IMR-90 (cell line): ENCODE results near the gene NEK6. TPM values are rescaled to one million over a fixed set of nuclear protein-coding genes. Genes with fewer than 3 reads are reported as not detected.

Experiments
- ATAC-seq: fragments of 200-7000 bp; cut with Tn5 transposase; 2 replicates; pipeline ENCODE4 v1.9.1; 2020; ENCODE audit warnings: low read depth, mild to moderate bottlenecking, moderate library complexity
- BruUV-seq: library from RNA; stranded (reverse); fragments of 400-500 nt; replicated peaks from 2 replicates; lab custom pipeline; 2021; lab: Mats Ljungman, UMichigan
- CTCF ChIA-PET: fragments of 300-600 bp; formaldehyde crosslinking; extraction: SDS; loops from one replicate; lab custom pipeline; 2021; ENCODE audit warnings: antibody characterized with exemption; lab: Yijun Ruan, JAX
- POLR2A ChIA-PET: fragments of 300-600 bp; sonication (Branson Sonifier 250); formaldehyde crosslinking; loops from one replicate; lab custom pipeline; 2022; ENCODE audit warnings: antibody characterized with exemption; ENCODE audit not compliant: unreplicated experiment; lab: Charles Lee
- DNase-seq: peaks from one replicate; pipeline ENCODE4 v3.0.0; 2013
- H2AFZ ChIP-seq: replicated peaks from 2 replicates; pipeline ENCODE3; 2013; ENCODE audit warnings: low read length, mild to moderate bottlenecking; ENCODE audit not compliant: poor library complexity
- H2AK5ac ChIP-seq: 2 replicates; pipeline ENCODE4 v1.6.1; 2013; ENCODE audit warnings: low read depth, low read length, inconsistent platforms
- H2AK9ac ChIP-seq: replicated peaks from 2 replicates; pipeline ENCODE3; 2013; ENCODE audit warnings: mild to moderate bottlenecking, low read depth, low read length, moderate library complexity; ENCODE audit not compliant: poor library complexity
- H2BK120ac ChIP-seq: 2 replicates; pipeline ENCODE4 v1.6.1; 2013; ENCODE audit warnings: low read depth, low read length, inconsistent platforms
- H2BK15ac ChIP-seq: 3 replicates; pipeline ENCODE4 v1.6.1; 2013; ENCODE audit warnings: low read depth, low read length, inconsistent platforms
- H2BK20ac ChIP-seq: 2 replicates; pipeline ENCODE4 v1.6.1; 2013; ENCODE audit warnings: low read depth, mild to moderate bottlenecking, inconsistent platforms, low read length, moderate library complexity
- H2BK5ac ChIP-seq: 2 replicates; pipeline ENCODE4 v1.6.1; 2013; ENCODE audit warnings: mild to moderate bottlenecking, low read depth, low read length, inconsistent platforms; ENCODE audit not compliant: poor library complexity, severe bottlenecking
- H3K14ac ChIP-seq: replicated peaks from 2 replicates; pipeline ENCODE4 v1.6.1; 2013; ENCODE audit warnings: low read depth, low read length, inconsistent platforms
- H3K18ac ChIP-seq: 2 replicates; pipeline ENCODE4 v1.6.1; 2013; ENCODE audit warnings: low read depth, low read length, control low read depth
- H3K23ac ChIP-seq: 2 replicates; pipeline ENCODE4 v1.6.1; 2013; ENCODE audit warnings: low read depth, low read length, inconsistent platforms
- H3K27ac ChIP-seq: 2 replicates; pipeline ENCODE4 v1.5.1; 2013; ENCODE audit warnings: mild to moderate bottlenecking, control low read depth, low read length; ENCODE audit not compliant: insufficient read depth
- H3K27me3 ChIP-seq: 2 replicates; pipeline ENCODE4 v1.6.1; 2013; ENCODE audit warnings: low read length; ENCODE audit not compliant: control insufficient read depth, insufficient read depth
- H3K36me3 ChIP-seq: 2 replicates; pipeline ENCODE4 v1.6.1; 2013; ENCODE audit warnings: low read length, mixed read lengths; ENCODE audit not compliant: control insufficient read depth, insufficient read depth
- H3K4ac ChIP-seq: 2 replicates; pipeline ENCODE4 v1.6.1; 2013; ENCODE audit warnings: low read depth, low read length, inconsistent platforms
- H3K4me1 ChIP-seq: 2 replicates; pipeline ENCODE4 v1.6.1; 2013; ENCODE audit warnings: low read length, mixed read lengths; ENCODE audit not compliant: control insufficient read depth, insufficient read depth
- H3K4me2 ChIP-seq: 2 replicates; pipeline ENCODE4 v1.6.1; 2013; ENCODE audit warnings: low read depth, mild to moderate bottlenecking, control low read depth, low read length, moderate library complexity
- H3K4me3 ChIP-seq: 2 replicates; pipeline ENCODE4 v1.5.1; 2013; ENCODE audit warnings: low read depth, mild to moderate bottlenecking, control low read depth, low read length, moderate library complexity; ENCODE audit not compliant: insufficient read depth
- H3K56ac ChIP-seq: 2 replicates; pipeline ENCODE4 v1.6.1; 2013; ENCODE audit warnings: low read length, inconsistent platforms; ENCODE audit not compliant: insufficient read depth; ENCODE audit errors: extremely low read depth
- H3K79me1 ChIP-seq, 2 experiments: 2 replicates each; pipeline ENCODE4 v1.6.1; 2013; ENCODE audit warnings: low read length in 2 of 2, inconsistent platforms in 1 of 2, low read depth in 1 of 2
- H3K9ac ChIP-seq: 2 replicates; pipeline ENCODE4 v1.6.1; 2013; ENCODE audit warnings: low read depth, low read length, control low read depth
- H3K9me1 ChIP-seq: 2 replicates; pipeline ENCODE4 v1.6.1; 2013; ENCODE audit warnings: low read length, inconsistent platforms; ENCODE audit not compliant: insufficient read depth
- H3K9me3 ChIP-seq: 2 replicates; pipeline ENCODE4 v1.6.1; 2013; ENCODE audit warnings: low read length; ENCODE audit not compliant: control insufficient read depth, insufficient read depth
- H4K20me1 ChIP-seq: 2 replicates; pipeline ENCODE4 v1.6.1; 2013; ENCODE audit warnings: low read length, inconsistent platforms; ENCODE audit not compliant: insufficient read depth
- H4K5ac ChIP-seq: 2 replicates; pipeline ENCODE4 v1.6.1; 2013; ENCODE audit warnings: mild to moderate bottlenecking, low read depth, low read length, control low read depth
- H4K8ac ChIP-seq, 2 experiments: 2 replicates each; pipeline ENCODE4 v1.6.1; 2013; ENCODE audit warnings: low read depth in 2 of 2, low read length in 2 of 2, control low read depth in 1 of 2, inconsistent platforms in 1 of 2
- H4K91ac ChIP-seq: 2 replicates; pipeline ENCODE4 v1.6.1; 2013; ENCODE audit warnings: low read depth, low read length, inconsistent platforms; ENCODE audit not compliant: insufficient read depth
- CHD1 ChIP-seq: IDR thresholded peaks from 2 replicates; pipeline ENCODE4 v1.6.1; 2012; ENCODE audit warnings: low read depth, low read length, improper control_type of control experiment
- MAFK ChIP-seq: IDR thresholded peaks from 2 replicates; pipeline ENCODE4 v1.6.1; 2012; ENCODE audit warnings: low read depth, low read length, improper control_type of control experiment
- RAD21 ChIP-seq: IDR thresholded peaks from 2 replicates; pipeline ENCODE4 v1.6.1; 2012; ENCODE audit warnings: low read length, improper control_type of control experiment
- WGBS, 2 experiments: methylation state at CpG; one replicate each; pipeline versions ENCODE4 v1.1.5 to v1.1.7; 2013; ENCODE audit warnings: missing lambda C conversion rate in 2 of 2; ENCODE audit not compliant: insufficient read length in 1 of 2; ENCODE audit errors: extremely low coverage in 2 of 2; 5-methylcytosine and 5-hydroxymethylcytosine counted together
- dilution Hi-C: fragments of 300-500 bp; cut with HindIII; formaldehyde crosslinking; loops from one replicate; pipeline ENCODE4 v1.14.3; 2018; ENCODE audit warnings: low sequenced_read_pairs; ENCODE audit not compliant: unreplicated experiment
- in situ Hi-C: fragments of 300-500 bp; cut with MboI; formaldehyde crosslinking; loops from 3 replicates; pipeline ENCODE4 v1.14.3; 2019; ENCODE audit warnings: low sequenced_read_pairs, inconsistent platforms, mixed read lengths
- intact Hi-C: fragments of 100-400 bp; cut with micrococcal nuclease; formaldehyde crosslinking; loops from 2 replicates; pipeline ENCODE4 v1.10.0; 2022
- polyA plus RNA-seq, 3 experiments: library from polyadenylated mRNA; depleted of rRNA; stranded (reverse); fragments of >200 nt; gene quantifications; 2 replicates each; pipeline ENCODE4 v1.2.3, GENCODE V29; 2012; ENCODE audit warnings: low replicate concordance in 1 of 3
- total RNA-seq: library from RNA; depleted of rRNA; stranded (reverse); fragments of >200 nt; gene quantifications from 2 replicates; pipeline ENCODE4 v1.2.3, GENCODE V29; 2012
- TF ChIP-seq, protein P1 (sequence below): fragments of 150-350 bp; IDR thresholded peaks from 2 replicates; pipeline ENCODE4 v1.6.1; 2017; ENCODE audit warnings: mild to moderate bottlenecking, antibody characterized with exemption, low read length, low read depth

NEK6 gene
- total and polyA plus RNA-seq, 2 of the 4 experiments (the other 2 are of a cell fraction): 79.9 to 112 TPM

- Histone ChIP-seq H3K9me3 (no peaks in the 10 kb centered on the region), H4K8ac (no peak overlapping the region), H4K20me1 (no peaks in the 10 kb centered on the region), H2AFZ (no peak overlapping the region), H2BK120ac (no peak overlapping the region), H3K9ac (no peak overlapping the region), H3K4me2 (no peak overlapping the region), H3K27ac (no peak overlapping the region), H2AK5ac (no peak overlapping the region), H2BK15ac (no peak overlapping the region), H3K27me3 (peaks cover 8% of the 10 kb centered on the region), H2BK20ac (no peak overlapping the region), H3K4ac (no peak overlapping the region), H3K56ac (no peak overlapping the region), H3K4me1 (peaks cover 4% of the 10 kb centered on the region; the same call in 1 of the 2 replicates), H3K23ac (no peak overlapping the region), H4K5ac (no peak overlapping the region), H3K14ac (no peak overlapping the region), H3K9me1 (no peaks in the 10 kb centered on the region; the same call in 1 of the 2 replicates), H3K36me3 (no peaks in the 10 kb centered on the region), H3K18ac (no peak overlapping the region), H2AK9ac (no peak overlapping the region), H2BK5ac (no peak overlapping the region), H3K79me1 (no peaks in the 10 kb centered on the region), H4K91ac (no peak overlapping the region), H3K4me3 (no peak overlapping the region)
- BruUV-seq: no TSS peak
- in situ Hi-C loops (no loop called here), dilution Hi-C loops (no loop called here), intact Hi-C loops (no loop called here)
- ChIA-PET POLR2A (no interaction called here), CTCF (no interaction called here)
- TF ChIP-seq, protein P1, sequence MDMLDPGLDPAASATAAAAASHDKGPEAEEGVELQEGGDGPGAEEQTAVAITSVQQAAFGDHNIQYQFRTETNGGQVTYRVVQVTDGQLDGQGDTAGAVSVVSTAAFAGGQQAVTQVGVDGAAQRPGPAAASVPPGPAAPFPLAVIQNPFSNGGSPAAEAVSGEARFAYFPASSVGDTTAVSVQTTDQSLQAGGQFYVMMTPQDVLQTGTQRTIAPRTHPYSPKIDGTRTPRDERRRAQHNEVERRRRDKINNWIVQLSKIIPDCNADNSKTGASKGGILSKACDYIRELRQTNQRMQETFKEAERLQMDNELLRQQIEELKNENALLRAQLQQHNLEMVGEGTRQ: no peak
- TF ChIP-seq RAD21: no peak
- no peak for TF ChIP-seq CHD1
- no peak for TF ChIP-seq MAFK
- WGBS, 2 experiments: 73% methylated on average over 3 of the region's 7 CpGs; no CpG with 5 or more reads in 1 of the 2 experiments
- no peak for DNase-seq
- ATAC-seq: no peak
Observed at GRCh38 chr9:124239249-124240073, 18.3 kb upstream of the NEK6 start.
